ENCODE data around the gene PITPNM2.

Gene PITPNM2

DNA sequence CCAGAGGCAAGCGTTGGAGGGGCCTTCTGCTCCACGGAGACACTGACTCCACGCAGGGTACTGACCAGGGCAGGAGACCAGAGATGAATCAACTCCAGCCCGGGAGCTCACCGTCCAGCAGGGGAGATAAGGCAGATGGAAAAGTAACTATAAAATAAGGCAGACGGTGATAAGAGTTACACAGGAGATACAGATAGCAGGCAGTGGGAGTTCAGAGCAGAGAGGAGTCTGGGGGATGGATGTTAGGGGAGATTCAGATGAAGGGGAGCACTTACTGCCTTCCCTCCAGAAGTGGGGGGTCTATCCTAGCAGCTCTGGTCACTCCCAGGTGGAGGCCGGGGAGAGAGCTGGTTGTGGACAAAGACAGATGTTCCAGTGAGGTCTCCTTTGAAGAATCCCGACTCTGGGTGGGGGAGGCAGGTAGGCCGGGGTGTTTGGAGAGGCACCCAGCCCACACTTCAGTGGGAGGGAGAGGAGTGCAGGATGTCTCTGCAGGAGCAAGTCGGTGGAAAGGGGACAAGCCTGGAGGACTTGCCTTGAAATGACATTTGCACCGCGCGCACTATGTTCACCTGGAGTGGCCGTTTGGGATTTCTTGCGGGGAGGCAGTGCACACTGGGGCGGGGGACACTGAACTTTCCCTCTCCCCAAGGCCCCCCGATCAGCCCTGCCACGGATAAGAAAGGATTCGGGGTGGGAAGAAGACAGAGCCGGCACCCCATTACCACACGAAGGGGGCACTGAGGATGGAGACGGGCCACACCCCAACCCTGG, 1.2 kb downstream of the PITPNM2 start:
- no peak overlapping the region for H3K4ac ChIP-seq (ENCODE audit: low read length)
- H4K91ac ChIP-seq (ENCODE audit: low read depth, low read length, poor library complexity), result no peak overlapping the region
- H2BK5ac ChIP-seq (ENCODE audit: low read length), result peak overlapping the region; percentile 91
- peak overlapping the region; percentile 87 for H3K23ac ChIP-seq (ENCODE audit: low read depth, low read length, poor library complexity)
- no peak overlapping the region for H2BK12ac ChIP-seq (ENCODE audit: low read length)
- H2BK120ac ChIP-seq (ENCODE audit: low read depth, low read length), result no peak overlapping the region
- DNase-seq (ENCODE audit: low spot score), result no peak
- H3K27ac ChIP-seq (replicated peaks; ENCODE audit: low read length), result no peak overlapping the region
- peaks cover 0 to 20% (median 5%) of the 10 kb centered on the region in 3 experiments for H3K27me3 ChIP-seq (ENCODE audit: control insufficient read depth in 3 of 3, insufficient read depth in 3 of 3, low read depth in 1 of 3, low read length in 3 of 3)
- no peak overlapping the region for H4K8ac ChIP-seq (ENCODE audit: low read depth, low read length)
- peak overlapping the region; percentile 92 for H3K18ac ChIP-seq (ENCODE audit: low read length)
- H3K4me3 ChIP-seq (ENCODE audit: low read length in 2 of 2), result peak overlapping the region; percentile 64 to 84
- H3K36me3 ChIP-seq (replicated peaks in 1 of 2; ENCODE audit: control insufficient read depth in 2 of 2, insufficient read depth in 2 of 2, low read length in 2 of 2), result peaks cover 0 to 10% of the 10 kb centered on the region in 2 donors
- H3K4me1 ChIP-seq (ENCODE audit: control insufficient read depth in 2 of 2, insufficient read depth in 1 of 2, low read depth in 1 of 2, low read length in 2 of 2), result peaks cover 6 to 14% of the 10 kb centered on the region in 2 donors
- peak overlapping the region; percentile 97 for H3K4me2 ChIP-seq (ENCODE audit: insufficient read depth, low read length, poor library complexity, severe bottlenecking)
- H3K79me1 ChIP-seq (ENCODE audit: low read depth, low read length), result no peaks in the 10 kb centered on the region
- H2AFZ ChIP-seq (ENCODE audit: low read length), result peak overlapping the region; percentile 94
- peak overlapping the region; percentile 73 for H2AK5ac ChIP-seq (ENCODE audit: low read depth, low read length)
- peak overlapping the region; percentile 70 for H2BK15ac ChIP-seq (ENCODE audit: low read length)
- no peaks in the 10 kb centered on the region for H3K9me3 ChIP-seq (replicated peaks in 1 of 2; ENCODE audit: control insufficient read depth in 2 of 2, insufficient read depth in 1 of 2, low read depth in 1 of 2, low read length in 2 of 2)
- peak overlapping the region; percentile 86 for H3K14ac ChIP-seq (ENCODE audit: low read length)
- no CpG with 5 or more reads among the region's 22 CpGs for WGBS, 2 donors (ENCODE audit: extremely low coverage in 2 of 2, insufficient read length in 2 of 2, insufficient replicate concordance in 1 of 2)
- H3K9ac ChIP-seq (ENCODE audit: low read depth, low read length, poor library complexity), result peak overlapping the region; percentile 72

DNA sequence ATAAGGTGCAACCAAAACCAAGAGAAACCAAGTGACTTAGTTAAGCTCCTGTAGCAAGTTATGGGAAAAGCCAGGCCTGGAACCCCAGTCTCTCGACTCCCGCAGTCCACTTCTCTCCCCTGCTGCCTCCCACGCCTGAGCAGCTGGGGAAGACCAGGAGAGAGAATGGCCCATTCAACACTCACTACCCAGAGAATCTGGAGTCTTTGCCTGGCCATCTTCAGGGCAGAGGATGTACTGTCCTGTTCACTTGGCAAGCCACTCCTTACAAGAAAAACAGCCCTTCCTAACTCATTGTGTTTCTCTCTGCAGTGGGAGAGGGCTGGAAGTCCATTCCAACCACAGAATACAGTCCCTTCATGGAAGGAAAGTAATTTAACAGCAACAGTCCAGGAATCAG, 1.8 kb downstream of the PITPNM2 start:
- Histone ChIP-seq H4K8ac (ENCODE audit: low read depth, low read length) (no peak overlapping the region), H3K9me3 (replicated peaks in 1 of 2; ENCODE audit: control insufficient read depth in 2 of 2, insufficient read depth in 1 of 2, low read depth in 1 of 2, low read length in 2 of 2) (no peaks in the 10 kb centered on the region), H3K79me1 (ENCODE audit: low read depth, low read length) (no peaks in the 10 kb centered on the region), H2BK12ac (ENCODE audit: low read length) (no peak overlapping the region), H3K27me3 (ENCODE audit: control insufficient read depth in 3 of 3, insufficient read depth in 3 of 3, low read depth in 1 of 3, low read length in 3 of 3) (peaks cover 0 to 20% (median 5%) of the 10 kb centered on the region in 3 experiments), H2BK5ac (ENCODE audit: low read length) (no peak overlapping the region), H3K14ac (ENCODE audit: low read length) (no peak overlapping the region), H3K23ac (ENCODE audit: low read depth, low read length, poor library complexity) (no peak overlapping the region), H2BK120ac (ENCODE audit: low read depth, low read length) (no peak overlapping the region), H3K27ac (replicated peaks; ENCODE audit: low read length) (no peak overlapping the region), H2AFZ (ENCODE audit: low read length) (no peak overlapping the region), H3K9ac (ENCODE audit: low read depth, low read length, poor library complexity) (no peak overlapping the region), H3K4me3 (ENCODE audit: low read length in 2 of 2) (no peak overlapping the region), H3K18ac (ENCODE audit: low read length) (no peak overlapping the region), H2AK5ac (ENCODE audit: low read depth, low read length) (no peak overlapping the region), H2BK15ac (ENCODE audit: low read length) (no peak overlapping the region), H3K36me3 (replicated peaks in 1 of 2; ENCODE audit: control insufficient read depth in 2 of 2, insufficient read depth in 2 of 2, low read length in 2 of 2) (peaks cover 0 to 4% of the 10 kb centered on the region in 2 donors), H4K91ac (ENCODE audit: low read depth, low read length, poor library complexity) (no peak overlapping the region), H3K4me2 (ENCODE audit: insufficient read depth, low read length, poor library complexity, severe bottlenecking) (no peak overlapping the region), H3K4ac (ENCODE audit: low read length) (no peak overlapping the region), H3K4me1 (ENCODE audit: control insufficient read depth in 2 of 2, insufficient read depth in 1 of 2, low read depth in 1 of 2, low read length in 2 of 2) (peaks cover 6 to 14% of the 10 kb centered on the region in 2 donors)
- no peak for DNase-seq (ENCODE audit: low spot score)
- WGBS, 2 donors (ENCODE audit: extremely low coverage in 2 of 2, insufficient read length in 2 of 2, insufficient replicate concordance in 1 of 2), result no CpG with 5 or more reads among the region's 3 CpGs

DNA sequence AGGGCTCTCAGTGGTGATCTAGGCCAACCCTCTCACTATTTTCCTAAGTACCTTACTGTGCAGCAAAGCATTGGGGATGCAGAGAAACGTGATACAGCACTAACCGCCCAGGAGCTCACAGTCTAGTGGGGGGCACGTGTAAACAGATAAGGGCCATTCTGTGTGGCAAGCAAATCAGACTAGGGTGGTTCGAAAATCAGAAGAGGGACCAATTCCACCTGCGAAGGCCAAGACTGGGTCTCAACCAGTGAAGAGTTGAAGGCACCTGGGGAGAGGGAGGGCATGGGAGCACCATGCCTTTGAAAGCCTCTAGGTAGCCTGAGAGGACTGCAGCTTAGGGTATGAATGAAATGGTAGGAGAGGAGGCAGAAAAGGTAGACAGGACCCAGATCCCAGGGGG, 2.2 kb downstream of the PITPNM2 start:
- no CpG with 5 or more reads among the region's 5 CpGs for WGBS, 2 donors (ENCODE audit: extremely low coverage in 2 of 2, insufficient read length in 2 of 2, insufficient replicate concordance in 1 of 2)
- H3K9me3 ChIP-seq (replicated peaks in 1 of 2; ENCODE audit: control insufficient read depth in 2 of 2, insufficient read depth in 1 of 2, low read depth in 1 of 2, low read length in 2 of 2), result no peaks in the 10 kb centered on the region
- H3K4ac ChIP-seq (ENCODE audit: low read length), result no peak overlapping the region
- no peak overlapping the region for H3K9ac ChIP-seq (ENCODE audit: low read depth, low read length, poor library complexity)
- peaks cover 0 to 20% (median 5%) of the 10 kb centered on the region in 3 experiments for H3K27me3 ChIP-seq (ENCODE audit: control insufficient read depth in 3 of 3, insufficient read depth in 3 of 3, low read depth in 1 of 3, low read length in 3 of 3)
- no peak overlapping the region for H2BK5ac ChIP-seq (ENCODE audit: low read length)
- no peak overlapping the region for H3K27ac ChIP-seq (replicated peaks; ENCODE audit: low read length)
- H3K14ac ChIP-seq (ENCODE audit: low read length), result no peak overlapping the region
- H2BK12ac ChIP-seq (ENCODE audit: low read length), result no peak overlapping the region
- no peak overlapping the region for H2AFZ ChIP-seq (ENCODE audit: low read length)
- H2BK15ac ChIP-seq (ENCODE audit: low read length), result no peak overlapping the region
- H3K23ac ChIP-seq (ENCODE audit: low read depth, low read length, poor library complexity), result no peak overlapping the region
- H3K4me3 ChIP-seq (ENCODE audit: low read length in 2 of 2), result no peak overlapping the region
- DNase-seq (ENCODE audit: low spot score), result no peak
- peaks cover 0 to under 1% of the 10 kb centered on the region in 2 donors for H3K36me3 ChIP-seq (replicated peaks in 1 of 2; ENCODE audit: control insufficient read depth in 2 of 2, insufficient read depth in 2 of 2, low read length in 2 of 2)
- no peak overlapping the region for H4K8ac ChIP-seq (ENCODE audit: low read depth, low read length)
- H2BK120ac ChIP-seq (ENCODE audit: low read depth, low read length), result no peak overlapping the region
- no peak overlapping the region for H3K18ac ChIP-seq (ENCODE audit: low read length)
- H2AK5ac ChIP-seq (ENCODE audit: low read depth, low read length), result no peak overlapping the region
- peaks cover 7 to 14% of the 10 kb centered on the region in 2 donors for H3K4me1 ChIP-seq (ENCODE audit: control insufficient read depth in 2 of 2, insufficient read depth in 1 of 2, low read depth in 1 of 2, low read length in 2 of 2)
- no peaks in the 10 kb centered on the region for H3K79me1 ChIP-seq (ENCODE audit: low read depth, low read length)
- H4K91ac ChIP-seq (ENCODE audit: low read depth, low read length, poor library complexity), result no peak overlapping the region
- H3K4me2 ChIP-seq (ENCODE audit: insufficient read depth, low read length, poor library complexity, severe bottlenecking), result no peak overlapping the region

DNA sequence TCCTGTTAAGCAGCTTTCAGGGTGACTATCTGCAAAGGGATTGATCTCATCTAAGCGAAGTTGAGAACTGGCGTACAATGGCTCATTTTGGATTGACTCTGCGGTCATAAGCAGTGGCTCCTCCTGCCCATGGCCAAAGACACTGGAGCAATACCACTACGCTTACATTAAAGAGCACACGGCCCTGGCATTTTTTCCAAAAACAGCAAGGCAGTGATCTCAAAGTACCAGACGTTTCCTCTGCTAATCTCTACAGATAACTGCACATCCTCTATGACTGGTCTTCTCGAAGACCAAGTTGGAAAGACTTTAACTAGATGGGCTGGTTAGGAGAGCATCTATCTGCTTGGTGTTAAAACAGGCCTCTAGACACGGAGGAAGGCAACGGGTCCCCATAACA, 2.7 kb downstream of the PITPNM2 start:
- H3K27me3 ChIP-seq (ENCODE audit: control insufficient read depth in 3 of 3, insufficient read depth in 3 of 3, low read depth in 1 of 3, low read length in 3 of 3), result peaks cover 0 to 20% (median 5%) of the 10 kb centered on the region in 3 experiments
- no CpG with 5 or more reads among the region's 9 CpGs for WGBS, 2 donors (ENCODE audit: extremely low coverage in 2 of 2, insufficient read length in 2 of 2, insufficient replicate concordance in 1 of 2)
- H3K14ac ChIP-seq (ENCODE audit: low read length), result no peak overlapping the region
- no peak overlapping the region for H3K27ac ChIP-seq (replicated peaks; ENCODE audit: low read length)
- peaks cover 7 to 14% of the 10 kb centered on the region in 2 donors for H3K4me1 ChIP-seq (ENCODE audit: control insufficient read depth in 2 of 2, insufficient read depth in 1 of 2, low read depth in 1 of 2, low read length in 2 of 2)
- DNase-seq (ENCODE audit: low spot score), result no peak
- no peak overlapping the region for H3K23ac ChIP-seq (ENCODE audit: low read depth, low read length, poor library complexity)
- no peak overlapping the region for H3K4me2 ChIP-seq (ENCODE audit: insufficient read depth, low read length, poor library complexity, severe bottlenecking)
- H4K91ac ChIP-seq (ENCODE audit: low read depth, low read length, poor library complexity), result no peak overlapping the region
- H3K36me3 ChIP-seq (replicated peaks in 1 of 2; ENCODE audit: control insufficient read depth in 2 of 2, insufficient read depth in 2 of 2, low read length in 2 of 2), result no peaks in the 10 kb centered on the region
- no peak overlapping the region for H4K8ac ChIP-seq (ENCODE audit: low read depth, low read length)
- no peak overlapping the region for H2BK120ac ChIP-seq (ENCODE audit: low read depth, low read length)
- H2BK12ac ChIP-seq (ENCODE audit: low read length), result no peak overlapping the region
- H3K4me3 ChIP-seq (ENCODE audit: low read length in 2 of 2), result no peak overlapping the region
- no peak overlapping the region for H3K18ac ChIP-seq (ENCODE audit: low read length)
- H2AFZ ChIP-seq (ENCODE audit: low read length), result no peak overlapping the region
- no peak overlapping the region for H2AK5ac ChIP-seq (ENCODE audit: low read depth, low read length)
- H3K9ac ChIP-seq (ENCODE audit: low read depth, low read length, poor library complexity), result no peak overlapping the region
- no peak overlapping the region for H2BK15ac ChIP-seq (ENCODE audit: low read length)
- no peaks in the 10 kb centered on the region for H3K79me1 ChIP-seq (ENCODE audit: low read depth, low read length)
- no peaks in the 10 kb centered on the region for H3K9me3 ChIP-seq (replicated peaks in 1 of 2; ENCODE audit: control insufficient read depth in 2 of 2, insufficient read depth in 1 of 2, low read depth in 1 of 2, low read length in 2 of 2)
- H2BK5ac ChIP-seq (ENCODE audit: low read length), result no peak overlapping the region
- H3K4ac ChIP-seq (ENCODE audit: low read length), result no peak overlapping the region

Measured in neuronal stem cell (in vitro differentiated cells).